ENCODE results near the gene KLHL25.

KLHL25 gene

DNA sequence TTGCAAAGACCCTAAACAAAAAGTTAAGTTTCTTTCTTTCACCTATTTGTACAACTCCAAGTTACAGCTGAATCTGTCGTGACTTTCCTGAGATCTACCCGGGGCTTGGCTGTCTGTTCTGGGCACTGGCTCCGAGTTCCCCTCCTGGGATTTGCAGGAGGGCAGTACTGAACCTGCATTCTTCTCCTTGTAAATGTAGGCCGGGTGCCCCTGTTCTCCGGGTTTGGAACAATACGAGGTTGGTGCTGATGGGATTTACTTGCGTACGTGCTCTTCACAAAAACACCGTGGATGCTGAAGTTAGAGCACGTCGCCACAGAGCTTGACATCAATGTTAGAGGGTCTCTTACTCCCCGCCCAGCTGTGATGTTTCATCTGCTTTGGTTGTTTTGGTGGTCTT, 48.1 kb downstream of the KLHL25 start:
- no peak for DNase-seq

DNA sequence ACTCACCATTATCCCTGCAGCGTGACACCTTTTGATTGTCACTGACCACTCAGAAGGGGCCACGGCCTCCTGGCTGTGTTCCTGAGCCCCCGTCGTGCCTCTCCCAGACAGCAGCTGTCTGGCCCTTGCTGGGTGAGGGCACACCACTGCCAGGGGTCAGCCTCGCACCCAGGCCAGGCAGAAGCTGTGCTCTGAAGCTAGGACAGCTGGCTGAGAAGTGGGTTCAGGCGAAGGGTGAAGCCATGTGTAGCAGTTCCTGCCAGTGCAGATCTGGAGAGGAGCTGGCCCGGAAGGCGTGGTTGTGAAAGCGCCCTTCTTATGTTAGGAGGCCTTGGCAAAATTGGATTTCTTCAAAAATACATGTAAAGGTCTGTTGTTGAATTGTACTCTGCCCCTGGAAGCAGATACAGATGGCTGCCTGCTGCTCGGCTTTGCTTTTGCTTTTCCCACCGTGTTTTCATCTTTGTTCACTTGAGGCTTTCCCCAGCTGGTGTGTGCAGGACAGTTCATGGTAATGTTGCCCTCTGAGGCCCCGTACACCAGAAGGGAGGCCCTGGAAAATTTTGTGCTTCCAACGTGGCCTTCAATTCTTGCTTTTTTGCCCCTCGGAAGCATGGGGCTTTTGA, 49.1 kb downstream of the KLHL25 start:
- no peak for DNase-seq

DNA sequence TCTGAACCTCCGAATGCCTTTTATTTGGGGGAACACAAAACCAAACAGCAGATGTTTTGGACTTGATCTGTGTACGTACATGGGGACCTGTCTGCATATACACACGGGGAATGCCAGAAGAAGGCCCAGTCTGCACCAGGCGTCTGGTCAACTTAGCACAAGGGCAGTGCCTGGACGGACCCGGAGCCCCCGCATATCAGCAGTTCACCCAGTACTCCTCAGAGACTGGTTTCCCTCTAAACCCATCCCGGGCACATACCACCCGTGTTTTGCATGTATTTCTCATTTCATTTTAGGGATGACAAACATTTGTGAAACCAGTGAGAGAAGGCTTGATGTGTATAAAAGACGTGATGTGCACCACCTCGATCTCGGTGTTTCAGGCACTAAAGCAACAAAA, 49.7 kb downstream of the KLHL25 start:
- no peak for DNase-seq

DNA sequence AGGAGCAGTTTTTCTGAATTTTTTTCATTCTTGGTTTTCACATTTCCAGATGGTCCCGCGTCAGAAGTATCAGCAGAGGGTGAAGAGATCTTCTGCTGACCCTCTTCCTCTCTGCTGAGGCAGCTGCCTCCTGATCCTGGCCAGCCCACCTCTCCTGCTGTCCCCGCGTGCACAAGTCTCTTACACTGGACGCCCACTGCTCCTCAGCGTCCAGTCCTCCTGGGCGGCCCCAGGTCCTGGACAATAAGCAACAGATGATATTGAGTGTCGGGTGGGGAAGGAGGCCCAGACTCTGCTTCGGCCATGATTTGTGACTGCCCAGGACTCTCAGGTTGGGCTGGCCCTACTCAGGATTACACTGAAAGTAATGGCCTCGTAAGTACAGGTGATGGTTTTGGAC, 50.1 kb downstream of the KLHL25 start:
- no peak for DNase-seq

DNA sequence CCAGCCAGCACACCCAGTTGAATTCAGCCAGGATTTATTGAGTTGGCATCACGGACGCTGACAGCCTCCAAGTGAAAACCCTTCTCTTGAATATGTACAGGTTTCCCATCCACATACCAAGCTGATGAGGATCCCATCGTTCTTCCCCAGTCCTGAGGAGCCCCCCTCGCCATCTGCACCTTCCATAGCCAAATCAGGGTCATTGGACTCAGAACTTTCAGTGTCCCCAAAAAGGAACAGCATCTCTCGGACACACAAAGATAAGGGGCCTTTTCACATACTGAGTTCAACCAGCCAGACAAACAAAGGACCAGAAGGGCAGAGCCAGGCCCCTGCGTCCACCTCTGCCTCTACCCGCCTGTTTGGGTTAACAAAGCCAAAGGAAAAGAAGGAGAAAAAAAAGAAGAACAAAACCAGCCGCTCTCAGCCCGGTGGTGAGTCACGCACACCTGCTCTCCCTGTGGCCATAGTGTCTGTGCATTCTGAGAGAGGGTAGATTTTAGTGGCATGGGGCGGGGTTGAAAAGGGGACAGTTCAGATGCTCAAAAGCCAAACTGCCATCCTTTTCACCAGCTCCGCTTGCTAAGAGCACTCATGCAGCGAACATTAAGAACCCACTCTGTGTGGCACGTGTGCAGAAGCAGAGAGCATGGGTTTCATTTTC, 51.2 kb downstream of the KLHL25 start:
- no peak for DNase-seq

DNA sequence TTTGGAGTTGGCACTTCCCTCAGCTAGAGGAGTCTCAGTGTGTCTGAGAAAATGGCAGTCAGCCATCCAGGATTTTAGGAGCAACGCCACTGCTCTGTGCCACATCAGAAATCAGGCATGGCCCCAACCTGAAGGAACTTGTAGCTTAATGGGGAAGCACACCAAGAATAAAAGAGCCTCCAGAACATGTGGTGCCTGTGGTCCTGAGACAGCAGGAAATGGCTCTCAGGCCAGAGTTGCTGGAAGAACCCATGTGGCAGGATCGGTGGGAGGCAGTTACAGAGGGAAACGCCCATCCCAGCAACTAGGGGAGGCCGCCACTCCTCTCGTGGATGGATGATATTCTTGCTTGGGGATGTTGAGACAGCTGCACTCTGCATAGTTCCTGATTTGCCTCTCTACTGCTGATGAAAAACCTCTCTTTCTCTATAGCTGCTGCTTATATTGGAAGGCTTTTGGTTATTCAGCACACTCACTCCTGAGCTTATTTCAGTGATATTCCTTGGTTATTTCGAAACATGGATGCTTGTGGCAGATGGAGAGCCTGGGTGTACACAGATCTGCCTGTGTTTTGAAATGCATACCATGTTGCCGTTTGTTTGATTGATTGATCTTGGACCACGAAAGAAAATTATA, 52.4 kb downstream of the KLHL25 start:
- no peak for DNase-seq

DNA sequence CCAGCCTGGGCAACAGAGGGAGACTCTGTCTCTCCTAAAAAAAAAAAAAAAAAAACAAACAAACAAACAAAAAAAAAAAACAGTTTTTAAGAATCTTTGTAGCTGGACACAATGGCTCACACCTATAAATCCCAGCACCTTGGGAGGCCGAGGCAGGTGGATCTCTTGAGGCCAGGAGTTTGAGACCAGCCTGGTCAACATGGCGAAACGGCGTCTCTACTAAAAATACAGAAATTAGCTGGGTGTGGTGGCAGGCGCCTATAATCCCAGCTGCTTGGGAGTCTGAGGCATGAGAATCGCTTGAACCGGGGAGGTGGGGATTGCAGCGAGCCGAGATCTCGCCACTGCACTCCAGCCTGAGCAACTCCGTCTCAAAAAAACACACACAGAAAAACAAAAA, 53.1 kb downstream of the KLHL25 start:
- no peak for DNase-seq

DNA sequence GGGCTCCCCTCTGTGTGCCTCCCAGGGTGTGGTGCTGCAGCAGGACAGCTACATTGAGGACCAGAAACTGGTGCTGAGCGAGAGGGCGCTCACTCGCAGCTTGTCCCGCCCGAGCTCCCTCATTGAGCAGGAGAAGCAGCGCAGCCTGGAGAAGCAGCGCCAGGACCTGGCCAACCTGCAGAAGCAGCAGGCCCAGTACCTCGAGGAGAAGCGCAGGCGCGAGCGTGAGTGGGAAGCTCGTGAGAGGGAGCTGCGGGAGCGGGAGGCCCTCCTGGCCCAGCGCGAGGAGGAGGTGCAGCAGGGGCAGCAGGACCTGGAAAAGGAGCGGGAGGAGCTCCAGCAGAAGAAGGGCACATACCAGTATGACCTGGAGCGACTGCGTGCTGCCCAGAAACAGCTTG, 53.7 kb downstream of the KLHL25 start:
- DNase-seq: no peak

DNA sequence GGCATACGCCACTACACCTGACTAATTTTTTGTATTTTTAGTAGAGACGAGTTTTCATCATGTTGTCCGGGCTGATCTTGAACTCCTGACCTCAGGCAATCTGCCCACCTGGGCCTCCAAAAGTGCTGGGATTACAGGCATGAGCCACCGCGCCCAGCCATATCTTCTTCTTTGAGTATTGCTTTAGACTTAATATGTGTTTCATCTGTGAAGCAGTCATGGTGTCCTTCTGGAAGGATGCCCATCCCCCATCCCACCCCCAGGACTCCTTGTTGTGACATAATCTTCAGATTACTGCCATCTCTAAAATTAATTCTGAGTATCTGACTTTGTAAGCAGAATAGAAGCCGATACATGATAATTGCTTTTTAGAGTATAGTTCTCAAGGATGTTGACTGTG, 57.7 kb downstream of the KLHL25 start:
- DNase-seq: no peak

DNA sequence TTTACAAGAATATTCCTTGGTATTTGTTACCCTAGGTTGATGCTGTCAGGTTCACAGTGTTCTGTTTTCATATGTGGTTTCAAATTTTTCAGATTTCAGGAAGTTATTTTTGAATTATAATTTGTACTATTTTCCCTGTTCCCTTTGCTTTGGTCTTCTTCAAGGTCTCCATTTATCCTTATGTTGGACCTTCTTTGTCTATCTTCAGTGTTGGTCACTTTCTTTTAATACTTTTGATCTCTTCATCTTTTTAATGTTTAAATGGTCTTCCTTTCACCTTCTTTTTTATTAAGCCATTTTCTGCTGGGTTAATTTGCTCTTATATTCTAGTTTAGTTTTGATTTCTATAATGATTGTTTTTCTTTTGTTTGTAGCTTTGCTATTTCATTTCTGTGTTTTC, 61.3 kb downstream of the KLHL25 start:
- DNase-seq: no peak

DNA sequence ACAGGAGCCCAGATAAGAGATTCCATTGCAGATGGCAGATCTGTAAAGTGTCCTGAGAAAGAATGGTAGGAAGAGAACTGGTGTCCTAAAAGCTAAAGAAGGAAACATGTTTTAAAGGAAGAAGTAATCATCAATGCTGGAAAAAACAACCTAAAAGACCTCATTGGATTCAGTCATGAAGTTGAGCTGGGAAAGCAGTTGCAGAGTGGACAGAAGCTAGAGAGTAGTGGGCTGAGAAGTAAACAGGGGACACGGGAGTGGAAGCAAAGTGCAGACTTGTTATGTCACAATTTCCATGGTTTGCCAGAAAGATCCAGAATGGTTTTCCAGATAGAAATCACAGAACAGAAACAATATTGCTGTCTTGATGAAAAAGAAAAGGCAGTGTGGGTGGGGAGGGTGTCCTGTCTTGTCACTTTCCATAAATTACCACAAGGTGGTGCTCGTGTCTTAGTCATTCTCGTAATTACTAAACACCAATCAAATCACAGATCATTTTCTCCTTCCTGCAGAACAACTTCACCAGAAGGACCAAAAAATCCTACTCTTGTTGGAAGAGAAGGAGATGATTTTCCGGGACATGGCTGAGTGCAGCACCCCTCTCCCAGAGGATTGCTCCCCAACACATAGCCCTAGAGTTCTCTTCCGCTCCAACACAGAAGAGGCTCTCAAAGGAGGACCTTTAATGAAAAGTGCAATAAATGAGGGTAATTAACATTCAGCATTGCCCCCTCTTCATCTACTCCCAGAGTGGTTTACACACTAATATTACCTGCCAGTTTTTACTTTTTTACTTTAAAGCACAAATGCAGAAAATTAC, 64.5 kb downstream of the KLHL25 start:
- DNase-seq: peak; percentile 73

DNA sequence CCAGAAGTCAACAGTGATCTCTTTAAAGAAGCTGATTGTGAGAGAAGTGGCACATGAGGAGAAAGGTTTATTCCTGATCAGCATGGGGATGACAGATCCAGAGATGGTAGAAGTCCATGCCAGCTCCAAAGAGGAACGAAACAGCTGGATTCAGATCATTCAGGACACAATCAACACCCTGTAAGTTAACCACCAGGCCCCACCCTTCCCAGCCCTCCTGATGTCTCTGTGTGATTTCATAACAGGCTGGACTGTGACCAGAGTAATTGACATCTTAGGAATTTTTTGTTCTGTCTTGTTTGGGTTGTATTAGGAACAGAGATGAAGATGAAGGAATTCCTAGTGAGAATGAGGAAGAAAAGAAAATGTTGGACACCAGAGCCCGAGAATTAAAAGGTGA, 67.7 kb downstream of the KLHL25 start:
- no peak for DNase-seq

DNA sequence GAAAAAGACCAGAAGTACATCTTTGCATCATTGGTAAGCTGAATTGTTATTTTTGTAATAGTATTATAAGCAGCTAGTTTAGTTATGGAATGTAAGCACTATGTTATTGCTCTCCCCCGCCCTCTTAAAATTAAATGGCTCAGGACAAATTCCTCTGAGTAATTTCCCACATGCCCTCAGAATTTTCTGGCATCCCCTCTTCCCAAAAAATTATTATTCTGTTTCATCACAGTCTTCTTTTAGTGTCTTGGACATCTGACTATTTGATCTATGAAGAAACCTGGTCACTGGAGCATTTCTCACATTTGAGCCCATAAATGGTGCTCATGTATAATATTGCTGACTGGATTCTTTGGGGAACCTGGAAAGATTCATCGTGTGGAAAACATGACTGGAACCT, 68.3 kb downstream of the KLHL25 start:
- no peak for DNase-seq

DNA sequence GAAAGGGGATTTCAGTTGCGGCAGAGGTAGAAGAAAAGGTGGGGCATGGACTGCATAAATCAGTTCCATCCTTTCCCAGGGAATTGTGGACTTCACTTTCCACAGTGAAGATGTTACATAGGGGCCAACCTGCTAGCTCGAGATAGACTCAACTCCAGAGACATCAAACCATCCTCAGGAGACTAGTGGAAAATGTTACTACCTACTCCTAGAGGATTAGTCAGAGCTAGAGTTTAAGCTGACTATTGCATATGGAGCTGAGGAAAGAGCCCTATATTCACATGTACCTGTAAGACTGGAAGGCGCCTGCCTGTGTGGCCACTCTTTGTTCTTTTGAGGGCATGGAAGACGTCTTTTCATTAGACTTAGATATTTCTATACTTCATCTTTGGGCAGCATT, 69.2 kb downstream of the KLHL25 start:
- no peak for DNase-seq

DNA sequence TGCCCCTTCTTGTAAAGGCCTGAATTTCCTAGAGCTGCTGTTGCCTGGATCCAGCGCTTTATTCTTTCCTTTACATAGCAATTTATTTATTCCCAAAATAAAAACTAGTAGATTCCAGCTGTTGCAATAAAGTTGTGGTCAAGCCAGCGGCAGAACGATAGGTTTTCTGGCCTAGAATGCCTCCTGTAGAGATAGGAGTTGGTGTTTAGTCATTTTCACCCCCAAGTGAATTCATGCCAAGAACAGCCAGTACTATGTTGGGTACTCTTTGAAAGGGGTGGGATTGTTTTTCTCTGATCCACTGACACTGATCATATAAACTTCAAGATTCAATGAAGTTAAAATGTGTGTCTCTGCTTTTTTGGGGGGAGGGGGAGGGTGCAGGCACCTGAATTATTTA, 69.7 kb downstream of the KLHL25 start:
- no peak for DNase-seq

DNA sequence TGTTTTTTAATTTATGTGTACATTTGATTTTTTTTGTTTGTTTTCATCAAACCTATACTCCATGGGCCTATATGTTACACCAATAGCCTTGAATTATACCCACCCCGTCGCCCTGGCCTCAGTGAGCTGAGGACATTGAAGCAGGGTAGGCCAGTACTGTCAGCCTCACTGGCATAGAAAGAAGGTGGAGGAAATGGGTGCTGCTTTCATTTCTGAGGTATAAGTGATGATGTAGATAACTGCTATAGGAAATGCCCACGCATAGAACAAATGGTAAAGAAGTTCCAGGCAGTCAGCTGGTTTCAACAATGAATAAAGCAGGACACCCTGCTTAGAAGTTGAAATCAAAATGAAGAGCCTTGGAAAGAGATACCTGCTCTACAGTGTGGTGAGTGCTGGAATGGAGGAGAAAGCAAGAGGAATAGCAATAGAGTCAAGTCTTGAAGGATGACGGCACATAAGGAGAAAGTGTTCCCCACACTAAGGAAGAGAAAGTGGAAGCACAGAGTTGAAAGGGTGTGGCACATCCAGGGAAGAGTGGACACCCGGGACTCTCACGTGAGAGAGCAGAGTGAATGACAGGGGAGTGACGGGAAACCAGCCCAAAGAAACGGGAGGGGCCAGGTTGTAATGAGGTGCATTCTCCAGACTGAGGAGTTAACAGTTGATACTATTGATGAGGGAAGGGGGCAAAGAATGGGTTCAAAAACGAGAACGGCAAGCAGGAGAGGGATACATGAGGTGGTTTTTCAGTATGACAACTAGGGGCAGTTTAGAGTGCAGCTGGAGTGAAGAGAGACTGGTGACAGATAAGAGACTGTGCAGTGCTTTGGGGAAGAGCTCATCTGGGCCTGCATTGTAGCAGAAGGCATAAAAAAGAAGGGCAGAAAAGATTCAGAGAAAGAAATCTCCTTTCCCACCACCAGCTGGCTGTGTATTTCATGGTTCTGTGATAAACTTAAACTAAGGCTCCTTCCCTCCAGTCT, 70.5 kb downstream of the KLHL25 start:
- DNase-seq: peak; percentile 40

DNA sequence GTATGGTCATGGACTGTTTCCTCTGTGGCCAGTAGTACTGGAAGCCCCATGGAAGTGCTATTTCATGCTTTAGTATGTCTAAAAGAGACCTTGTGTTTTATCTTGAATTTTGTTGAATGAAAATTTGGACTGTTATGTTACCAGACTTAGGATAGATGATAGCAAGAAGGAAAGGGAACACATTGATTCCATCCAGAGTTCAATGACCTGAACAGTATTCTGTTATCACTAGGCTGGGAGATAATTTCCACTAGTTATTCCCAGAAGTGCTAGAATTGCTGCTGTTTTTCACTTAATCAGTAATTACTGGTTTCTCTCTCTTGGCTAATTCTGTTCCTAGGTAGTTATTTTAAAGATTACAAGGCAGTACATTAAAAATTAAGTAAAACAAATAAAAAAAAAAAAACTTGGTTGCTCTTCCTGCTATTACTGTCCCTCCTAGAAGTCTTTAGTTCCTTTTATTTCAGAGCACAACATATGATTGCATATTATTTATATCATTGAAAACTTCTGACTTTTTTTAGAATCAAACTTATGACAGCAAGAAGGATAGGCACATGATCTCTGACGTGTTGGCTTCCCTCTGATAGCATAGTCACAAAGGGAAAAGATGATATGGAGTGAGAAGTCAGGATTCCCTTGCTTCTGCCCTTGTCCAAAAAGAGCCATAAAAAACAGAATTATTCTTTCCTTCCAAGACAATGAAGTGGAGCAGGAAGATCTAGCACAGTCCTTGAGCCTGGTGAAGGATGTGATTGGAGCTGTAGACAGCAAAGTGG, 72.2 kb downstream of the KLHL25 start:
- peak; percentile 50 for DNase-seq

DNA sequence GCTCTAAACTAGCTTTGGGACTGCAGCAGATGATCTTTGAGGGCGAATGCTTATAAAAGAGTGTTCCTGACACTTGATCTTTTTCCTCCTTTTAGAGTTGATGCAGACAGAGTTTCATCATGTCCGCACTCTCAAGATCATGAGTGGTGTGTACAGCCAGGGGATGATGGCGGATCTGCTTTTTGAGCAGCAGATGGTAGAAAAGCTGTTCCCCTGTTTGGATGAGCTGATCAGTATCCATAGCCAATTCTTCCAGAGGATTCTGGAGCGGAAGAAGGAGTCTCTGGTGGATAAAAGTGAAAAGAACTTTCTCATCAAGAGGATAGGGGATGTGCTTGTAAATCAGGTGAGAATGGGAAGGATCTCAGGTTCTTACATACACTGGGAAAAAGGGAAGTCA, 75.7 kb downstream of the KLHL25 start:
- no peak for DNase-seq

DNA sequence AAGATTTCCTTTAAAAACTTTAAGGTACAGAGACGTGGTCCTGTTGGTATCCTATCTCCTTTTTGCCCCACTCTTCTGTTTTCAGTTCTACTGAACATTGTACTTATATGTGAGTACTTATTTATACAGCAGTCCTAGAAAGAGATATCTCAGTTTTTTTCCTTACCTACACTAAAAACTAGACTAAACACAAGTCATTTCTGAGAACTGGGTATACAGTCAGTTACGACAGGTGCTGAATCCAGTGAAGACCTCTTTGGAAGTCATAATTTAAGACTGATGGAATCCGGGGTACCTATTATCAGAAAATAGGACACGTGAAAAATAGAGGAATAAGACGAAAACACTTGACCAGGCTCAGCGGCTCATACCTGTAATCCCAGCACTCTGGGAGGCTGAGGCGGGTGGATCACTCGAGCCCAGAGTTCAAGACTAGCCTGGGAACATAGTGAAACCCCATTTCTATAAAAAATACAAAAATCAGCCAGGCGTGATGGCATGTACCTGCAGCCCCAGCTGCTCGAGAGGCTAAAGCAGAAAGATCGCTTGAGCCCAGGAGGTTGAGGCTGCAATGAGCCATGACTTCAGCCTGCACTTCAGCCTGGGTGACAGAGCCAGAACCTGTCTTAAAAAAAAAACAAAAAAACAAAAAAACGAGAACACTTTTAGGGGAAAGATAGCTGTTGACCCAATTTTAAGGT, 76.3 kb downstream of the KLHL25 start:
- no peak for DNase-seq

DNA sequence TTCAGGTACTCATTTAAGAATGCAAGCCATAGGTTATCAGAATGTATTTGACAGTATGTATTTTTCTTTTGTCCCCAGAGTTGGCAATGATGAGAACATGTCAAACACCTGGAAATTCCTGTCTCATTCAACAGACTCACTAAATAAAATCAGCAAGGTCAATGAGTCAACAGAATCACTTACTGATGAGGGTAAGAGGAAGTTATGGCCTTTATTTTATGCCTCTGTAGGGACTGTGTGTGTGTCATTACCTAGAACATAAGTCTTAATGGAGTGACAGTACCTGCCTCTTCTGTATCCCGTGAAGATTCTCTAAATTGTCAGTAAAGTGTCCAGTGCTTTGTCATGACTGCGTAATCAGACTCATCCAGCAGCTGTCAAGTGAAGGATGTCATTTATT, 77.5 kb downstream of the KLHL25 start:
- no peak for DNase-seq

DNA sequence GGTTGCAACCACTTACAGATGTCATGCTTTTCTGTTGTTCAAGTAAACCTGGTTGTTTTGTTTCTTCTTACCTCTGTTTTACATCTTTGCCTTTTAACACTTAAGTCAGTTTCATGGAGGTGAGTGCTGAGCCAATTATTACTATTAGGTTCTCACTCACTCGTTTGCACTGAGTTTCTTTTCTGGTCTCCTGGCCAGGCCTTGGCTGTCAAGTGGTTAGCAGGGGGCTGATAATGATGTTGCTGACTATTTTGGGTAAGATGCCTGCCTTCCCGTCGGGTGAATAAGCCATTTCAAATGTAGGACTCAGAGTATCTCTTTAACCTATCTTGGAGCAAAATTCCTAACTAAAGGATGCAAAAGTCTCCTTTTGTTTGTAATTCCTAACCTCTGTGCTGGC, 78.5 kb downstream of the KLHL25 start:
- no peak for DNase-seq

Measured in suppressor macrophage treated with lipopolysaccharide for 4 hours (primary cell).